AG04450 (cell line): ENCODE results near the gene DYSF. TPM values are rescaled to one million over a fixed set of nuclear protein-coding genes. Genes with fewer than 3 reads are reported as not detected.

Experiments used
- CTCF ChIA-PET: fragments of 300-600, 350-600 bp; formaldehyde crosslinking; extraction: SDS; loops from one replicate; lab custom pipeline; 2022; ENCODE audit warnings: antibody characterized with exemption, inconsistent platforms; lab: Charles Lee
- POLR2A ChIA-PET: fragments of 350-600 bp; formaldehyde crosslinking; extraction: SDS; loops from one replicate; lab custom pipeline; 2021; ENCODE audit warnings: antibody characterized with exemption, inconsistent platforms; lab: Yijun Ruan, JAX
- DNase-seq: peaks from one replicate; pipeline ENCODE4 v3.0.0-alpha.2; 2011; ENCODE audit warnings: low read depth, low spot score
- H3K27ac ChIP-seq: one replicate; pipeline ENCODE4 v1.5.1; 2012; ENCODE audit warnings: low read depth, low read length, control low read depth
- H3K27me3 ChIP-seq: one replicate; pipeline ENCODE4 v1.6.0; 2012; ENCODE audit warnings: low read length; ENCODE audit not compliant: control insufficient read depth, insufficient read depth
- H3K4me3 ChIP-seq: 2 replicates; pipeline ENCODE4 v1.5.1; 2011; ENCODE audit warnings: mild to moderate bottlenecking, low read depth, low read length, control low read depth
- H3K9me3 ChIP-seq: 2 replicates; pipeline ENCODE4 v1.5.1; 2012; ENCODE audit warnings: low read length; ENCODE audit not compliant: control insufficient read depth, insufficient read depth
- polyA plus RNA-seq: library from polyadenylated mRNA; depleted of rRNA; stranded (reverse); fragments of >200 nt; gene quantifications from 2 replicates; pipeline ENCODE4 v1.2.3, GENCODE V29; 2011
- TF ChIP-seq, protein P1 (sequence below): IDR thresholded peaks from 2 replicates; pipeline ENCODE4 v1.5.1; 2011; ENCODE audit warnings: low read depth, low read length, control low read depth, inconsistent platforms

Gene DYSF
- polyA plus RNA-seq, 1 experiment: 0.07 TPM

DNA sequence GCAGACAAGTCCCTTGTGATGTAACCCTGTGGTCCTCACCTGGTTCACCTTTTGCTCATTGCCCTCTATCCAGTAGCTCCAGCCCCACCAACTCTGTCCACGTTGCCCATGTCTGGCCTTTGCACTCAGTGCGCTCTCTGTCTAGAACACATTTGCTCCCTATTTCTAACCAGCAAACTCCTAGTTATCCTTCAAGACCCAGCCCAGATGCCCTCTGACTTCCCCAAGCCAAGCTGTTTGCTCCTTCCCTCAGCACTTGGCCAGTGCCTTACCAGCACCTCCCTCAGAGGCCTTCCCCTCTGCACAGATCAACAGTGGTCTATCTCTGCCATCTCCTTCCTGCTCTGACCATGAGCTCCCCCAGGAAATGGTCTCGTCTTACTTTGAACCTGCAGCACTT lies 137.7 kb downstream of the DYSF start:
- H3K27me3 ChIP-seq: peaks cover 24% of the 10 kb centered on the region
- ChIA-PET CTCF (no interaction called here), POLR2A (no interaction called here)
- DNase-seq: no peak
- TF ChIP-seq, protein P1, sequence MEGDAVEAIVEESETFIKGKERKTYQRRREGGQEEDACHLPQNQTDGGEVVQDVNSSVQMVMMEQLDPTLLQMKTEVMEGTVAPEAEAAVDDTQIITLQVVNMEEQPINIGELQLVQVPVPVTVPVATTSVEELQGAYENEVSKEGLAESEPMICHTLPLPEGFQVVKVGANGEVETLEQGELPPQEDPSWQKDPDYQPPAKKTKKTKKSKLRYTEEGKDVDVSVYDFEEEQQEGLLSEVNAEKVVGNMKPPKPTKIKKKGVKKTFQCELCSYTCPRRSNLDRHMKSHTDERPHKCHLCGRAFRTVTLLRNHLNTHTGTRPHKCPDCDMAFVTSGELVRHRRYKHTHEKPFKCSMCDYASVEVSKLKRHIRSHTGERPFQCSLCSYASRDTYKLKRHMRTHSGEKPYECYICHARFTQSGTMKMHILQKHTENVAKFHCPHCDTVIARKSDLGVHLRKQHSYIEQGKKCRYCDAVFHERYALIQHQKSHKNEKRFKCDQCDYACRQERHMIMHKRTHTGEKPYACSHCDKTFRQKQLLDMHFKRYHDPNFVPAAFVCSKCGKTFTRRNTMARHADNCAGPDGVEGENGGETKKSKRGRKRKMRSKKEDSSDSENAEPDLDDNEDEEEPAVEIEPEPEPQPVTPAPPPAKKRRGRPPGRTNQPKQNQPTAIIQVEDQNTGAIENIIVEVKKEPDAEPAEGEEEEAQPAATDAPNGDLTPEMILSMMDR: no peak
- no peaks in the 10 kb centered on the region; the same call in 1 of the 2 replicates for H3K9me3 ChIP-seq
- H3K4me3 ChIP-seq: no peak overlapping the region
- no peak overlapping the region for H3K27ac ChIP-seq

DNA sequence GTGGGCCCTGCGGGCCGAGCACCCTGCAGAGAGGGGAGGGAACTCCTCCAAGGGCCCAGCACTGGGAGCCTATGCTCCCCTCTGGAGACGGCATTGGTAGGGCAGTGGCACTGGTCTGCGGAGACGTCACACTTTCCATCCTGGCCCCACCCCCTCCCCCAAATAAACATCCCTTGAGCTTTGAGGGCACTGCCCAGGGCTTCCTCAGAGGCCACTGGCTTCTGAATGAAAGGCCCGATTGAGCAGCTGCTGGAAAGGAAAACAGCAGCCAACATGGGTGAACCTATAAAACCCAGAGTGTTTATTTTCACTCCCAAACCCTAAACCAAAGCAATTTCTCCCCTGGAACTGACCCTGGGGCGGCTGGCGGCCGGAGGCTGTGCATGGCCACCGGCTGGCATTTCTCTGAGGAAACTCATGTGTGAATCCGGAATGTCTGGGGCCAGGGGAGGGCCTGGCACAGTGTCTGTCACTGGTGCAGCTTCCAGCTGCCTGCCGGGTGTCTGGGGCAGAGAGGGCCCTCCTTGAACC lies 138.9 kb downstream of the DYSF start:
- ChIA-PET POLR2A (interaction anchor here (0.6 kb wide), 1 partner anchor 68 kb away, joined by 9 read pairs; no protein-coding TSS in a partner anchor), CTCF (interaction anchor here (0.6 kb wide), 1 partner anchor 490 kb away, joined by 3 read pairs; no protein-coding TSS in a partner anchor)
- TF ChIP-seq, protein P1: no peak
- Histone ChIP-seq H3K9me3 (no peaks in the 10 kb centered on the region), H3K27me3 (peaks cover 28% of the 10 kb centered on the region), H3K27ac (no peak overlapping the region), H3K4me3 (no peak overlapping the region)
- no peak for DNase-seq

DNA sequence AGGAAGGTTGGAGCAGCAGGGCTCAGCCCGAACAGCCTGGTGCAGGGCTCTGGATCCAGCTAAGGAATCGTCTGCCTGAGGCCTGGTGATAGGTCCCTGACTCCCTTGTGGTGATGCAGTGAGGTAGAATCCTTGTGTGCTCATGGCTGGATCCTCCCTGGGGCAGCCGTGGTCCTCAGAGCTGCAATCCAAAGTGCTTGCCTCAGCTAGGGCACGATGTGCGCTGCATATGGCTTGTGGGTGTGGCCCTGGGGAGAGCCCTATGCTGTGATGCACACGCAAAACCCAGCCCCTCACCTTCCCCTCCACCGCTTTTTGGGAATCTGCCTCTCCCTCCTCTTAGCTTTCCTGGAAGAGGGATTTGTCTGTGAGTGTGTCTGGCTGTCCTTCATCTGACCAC lies 142.2 kb downstream of the DYSF start:
- Histone ChIP-seq H3K27ac (no peak overlapping the region), H3K9me3 (no peaks in the 10 kb centered on the region), H3K4me3 (no peak overlapping the region), H3K27me3 (peaks cover 24% of the 10 kb centered on the region)
- TF ChIP-seq, protein P1: no peak
- ChIA-PET CTCF (no interaction called here), POLR2A (no interaction called here)
- DNase-seq: no peak

DNA sequence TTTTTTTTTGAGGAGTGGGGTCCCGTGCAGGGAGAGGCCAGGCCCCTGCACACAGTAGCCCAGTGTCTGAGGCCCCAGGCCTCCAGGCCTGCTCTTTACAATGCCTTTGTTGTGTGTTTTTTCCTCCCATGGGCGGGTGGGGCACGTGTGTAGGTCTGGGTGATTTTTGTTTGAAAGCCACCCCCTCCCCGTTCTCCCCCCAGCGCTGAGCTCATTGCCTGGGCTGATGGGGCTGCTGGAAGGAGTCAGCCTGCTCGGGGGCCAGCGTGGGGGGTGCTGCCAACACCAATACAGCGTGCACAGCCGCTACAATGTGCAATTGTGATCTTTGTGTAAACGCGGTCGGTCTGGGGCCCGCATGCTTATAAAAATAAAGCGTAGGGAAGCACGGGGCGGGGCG lies 142.7 kb downstream of the DYSF start:
- Histone ChIP-seq H3K9me3 (no peaks in the 10 kb centered on the region), H3K27me3 (peaks cover 22% of the 10 kb centered on the region), H3K27ac (no peak overlapping the region), H3K4me3 (no peak overlapping the region)
- TF ChIP-seq, protein P1: no peak
- POLR2A ChIA-PET: no interaction called here
- no peak for DNase-seq
- CTCF ChIA-PET: no interaction called here

- Histone ChIP-seq H3K4me3 (no peak overlapping the region), H3K27me3 (peaks cover 24% of the 10 kb centered on the region), H3K27ac (no peak overlapping the region), H3K9me3 (no peaks in the 10 kb centered on the region)
- POLR2A ChIA-PET: no interaction called here
- CTCF ChIA-PET: no interaction called here
- TF ChIP-seq, protein P1: no peak
- DNase-seq: no peak
Measured at GRCh38 chr2:71597756-71598155, 144.4 kb downstream of the DYSF start.
